Ishikawa (cell line): ENCODE results near the gene IL18R1.

Experiments
- CEBPB ChIP-seq: IDR thresholded peaks from 2 replicates; pipeline ENCODE4 v1.6.1; 2012
- CREB1 ChIP-seq: IDR thresholded peaks from 2 replicates; pipeline ENCODE4 v1.6.1; 2012; ENCODE audit warnings: low read depth
- EGR1 ChIP-seq: IDR thresholded peaks from 2 replicates; pipeline ENCODE4 v1.6.1; 2012
- EP300 ChIP-seq: IDR thresholded peaks from 2 replicates; pipeline ENCODE4 v1.6.1; 2012; ENCODE audit warnings: borderline replicate concordance
- FOXM1 ChIP-seq: IDR thresholded peaks from 2 replicates; pipeline ENCODE4 v1.6.1; 2012; ENCODE audit warnings: low read depth, borderline replicate concordance
- MAX ChIP-seq: IDR thresholded peaks from 2 replicates; pipeline ENCODE4 v1.6.1; 2012
- NFIC ChIP-seq: IDR thresholded peaks from 2 replicates; pipeline ENCODE4 v1.6.1; 2012
- RAD21 ChIP-seq: IDR thresholded peaks from 2 replicates; pipeline ENCODE4 v1.6.1; 2012; ENCODE audit warnings: low read depth
- REST ChIP-seq: IDR thresholded peaks from 2 replicates; pipeline ENCODE4 v1.6.1; 2012; ENCODE audit warnings: low read depth, mild to moderate bottlenecking
- TAF1 ChIP-seq: IDR thresholded peaks from 2 replicates; pipeline ENCODE4 v1.6.1; 2012; ENCODE audit warnings: low read depth, mild to moderate bottlenecking
- TCF12 ChIP-seq: IDR thresholded peaks from 2 replicates; pipeline ENCODE4 v1.6.1; 2012; ENCODE audit warnings: low read depth
- TEAD4 ChIP-seq: IDR thresholded peaks from 2 replicates; pipeline ENCODE4 v1.6.1; 2012
- USF1 ChIP-seq: IDR thresholded peaks from 2 replicates; pipeline ENCODE4 v1.6.1; 2012
- YY1 ChIP-seq: IDR thresholded peaks from 2 replicates; pipeline ENCODE4 v1.6.1; 2012; ENCODE audit warnings: low read depth
- ZBTB7A ChIP-seq: IDR thresholded peaks from 2 replicates; pipeline ENCODE4 v1.6.1; 2012; ENCODE audit warnings: low read depth

IL18R1 gene

GRCh38 chr2:102418421-102418961 lies 62.9 kb downstream of the IL18R1 start:
- TF ChIP-seq ZBTB7A (no peak), USF1 (no peak), EP300 (no peak), NFIC (no peak), REST (no peak), CREB1 (no peak), FOXM1 (no peak), TAF1 (no peak), EGR1 (no peak), TCF12 (no peak), YY1 (no peak), MAX (no peak)

GRCh38 chr2:102420290-102420689 lies 64.7 kb downstream of the IL18R1 start:
- TF ChIP-seq REST (no peak), CREB1 (no peak), TEAD4 (no peak), FOXM1 (no peak), EP300 (no peak), YY1 (no peak), MAX (no peak), TAF1 (no peak), USF1 (no peak), ZBTB7A (no peak), NFIC (no peak), TCF12 (no peak)

GRCh38 chr2:102421890-102422759 lies 66.5 kb downstream of the IL18R1 start:
- TF ChIP-seq CEBPB: no peak
- TF ChIP-seq TAF1: no peak
- TF ChIP-seq NFIC: no peak
- TF ChIP-seq USF1: no peak
- TF ChIP-seq EP300: no peak
- no peak for TF ChIP-seq FOXM1
- no peak for TF ChIP-seq TEAD4

- TF ChIP-seq FOXM1 (no peak), CEBPB (no peak)
Observed at GRCh38 chr2:102422910-102423309, 67.3 kb downstream of the IL18R1 start, which contains the start of gene IL18RAP. Gene IL18RAP (plus strand): TSS chr2:102423160. CDS start chr2:102423278, 118 bp downstream.

- TF ChIP-seq TAF1 (no peak), MAX (no peak), CREB1 (no peak), REST (no peak), EP300 (no peak), NFIC (no peak), ZBTB7A (no peak), EGR1 (no peak), USF1 (no peak), TCF12 (no peak), FOXM1 (no peak), YY1 (no peak), RAD21 (no peak), TEAD4 (no peak), CEBPB (no peak)
Observed at GRCh38 chr2:102423368-102423767, 67.8 kb downstream of the IL18R1 start.
